ENCODE data around the gene CAMK2A.

The CAMK2A gene

DNA sequence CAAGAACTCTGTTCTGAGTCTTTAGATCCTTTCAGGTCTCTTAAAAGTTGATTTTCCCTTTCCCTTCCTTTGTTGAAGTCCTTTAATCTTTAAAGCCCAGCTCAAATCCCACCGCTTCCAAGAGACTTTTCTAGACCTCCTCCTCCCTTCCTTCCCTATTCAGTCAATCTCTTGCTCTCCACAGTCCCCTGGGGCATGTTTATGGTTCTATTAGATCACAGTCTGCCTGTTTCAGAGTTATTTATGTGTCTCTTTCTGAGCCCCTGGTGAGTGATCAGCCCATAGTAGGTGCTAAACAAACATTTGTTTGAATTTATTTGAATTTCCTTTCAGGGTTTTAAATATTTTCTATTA, 20.3 kb upstream of the CAMK2A start:
- Mint-ChIP-seq H3K27ac (no peak overlapping the region), H3K36me3 (ENCODE audit: low read depth) (no peaks in the 10 kb centered on the region), H3K4me1 (ENCODE audit: low read depth) (no peaks in the 10 kb centered on the region), H3K4me3 (no peak overlapping the region), H3K9me3 (no peaks in the 10 kb centered on the region), H3K27me3 (peaks cover 9% of the 10 kb centered on the region)
- intact Hi-C loops (cut with micrococcal nuclease) = no loop called here

- Mint-ChIP-seq H3K27ac (no peak overlapping the region), H3K4me1 (ENCODE audit: low read depth) (no peaks in the 10 kb centered on the region), H3K27me3 (peaks cover 12% of the 10 kb centered on the region), H3K36me3 (ENCODE audit: low read depth) (no peaks in the 10 kb centered on the region), H3K9me3 (no peaks in the 10 kb centered on the region), H3K4me3 (no peak overlapping the region)
- intact Hi-C loops (cut with micrococcal nuclease) = no loop called here
Measured at GRCh38 chr5:150309101-150309885, 19.7 kb upstream of the CAMK2A start.

- intact Hi-C loops (cut with micrococcal nuclease) = no loop called here
Measured at GRCh38 chr5:150307617-150308426, 18.2 kb upstream of the CAMK2A start.

DNA sequence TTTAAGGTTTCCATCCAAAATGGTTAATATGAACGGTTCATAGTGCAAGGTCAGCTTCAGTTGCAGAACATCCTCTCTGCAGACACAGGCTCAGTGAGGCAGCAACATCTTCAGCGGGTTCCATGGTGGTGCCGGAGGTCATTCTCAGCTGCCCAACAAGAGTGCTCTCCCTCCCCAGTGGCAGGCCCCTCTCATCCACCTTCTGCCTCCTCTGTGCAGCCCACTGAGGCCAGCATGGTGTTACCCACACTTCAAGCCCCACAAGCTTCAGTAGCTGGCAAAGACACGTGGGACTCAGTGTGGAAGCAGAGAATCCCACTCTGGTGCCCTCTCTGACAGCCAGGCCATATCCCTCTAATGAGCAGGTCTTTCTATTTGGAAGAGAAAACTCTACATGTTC, 17.2 kb upstream of the CAMK2A start:
- no peaks in the 10 kb centered on the region for H3K36me3 Mint-ChIP-seq (ENCODE audit: low read depth)
- H3K4me1 Mint-ChIP-seq (ENCODE audit: low read depth) = peaks cover 5% of the 10 kb centered on the region
- no peak overlapping the region for H3K4me3 Mint-ChIP-seq
- intact Hi-C loops (cut with micrococcal nuclease) = no loop called here
- H3K27ac Mint-ChIP-seq = no peak overlapping the region
- no peaks in the 10 kb centered on the region for H3K9me3 Mint-ChIP-seq
- H3K27me3 Mint-ChIP-seq = peaks cover 36% of the 10 kb centered on the region

More at GRCh38 chr5:150307617-150308426, 18.2 kb upstream of the CAMK2A start:
- H3K9me3 Mint-ChIP-seq = no peaks in the 10 kb centered on the region
- no peak overlapping the region for H3K27ac Mint-ChIP-seq
- peaks cover 27% of the 10 kb centered on the region for H3K27me3 Mint-ChIP-seq
- no peak overlapping the region for H3K4me3 Mint-ChIP-seq
- peaks cover under 1% of the 10 kb centered on the region for H3K4me1 Mint-ChIP-seq (ENCODE audit: low read depth)
- no peaks in the 10 kb centered on the region for H3K36me3 Mint-ChIP-seq (ENCODE audit: low read depth)

DNA sequence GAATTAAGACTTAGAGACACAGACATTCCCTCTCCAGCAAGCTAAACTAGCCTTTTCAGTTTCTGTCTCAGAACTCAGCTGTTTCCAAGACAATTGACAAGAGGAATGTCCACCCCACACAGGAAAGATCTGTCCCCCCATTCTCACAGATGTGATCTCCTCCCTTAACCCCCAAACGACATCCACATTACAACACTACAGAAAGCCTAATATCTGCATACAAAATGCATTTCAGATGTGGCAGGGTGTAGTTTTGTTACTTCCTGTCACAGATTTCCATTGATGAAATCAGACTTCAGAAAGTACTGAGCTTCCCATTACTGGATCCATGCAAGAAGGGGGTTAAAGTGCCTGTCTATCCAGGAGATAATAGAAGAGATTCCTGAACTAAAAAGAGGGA, 16.0 kb upstream of the CAMK2A start:
- Mint-ChIP-seq H3K4me1 (ENCODE audit: low read depth) (peaks cover 5% of the 10 kb centered on the region), H3K27ac (no peak overlapping the region), H3K36me3 (ENCODE audit: low read depth) (no peaks in the 10 kb centered on the region), H3K9me3 (no peaks in the 10 kb centered on the region), H3K4me3 (no peak overlapping the region), H3K27me3 (peaks cover 44% of the 10 kb centered on the region)
- intact Hi-C loops (cut with micrococcal nuclease) = no loop called here

- intact Hi-C loops (cut with micrococcal nuclease) = no loop called here
- Mint-ChIP-seq H3K27ac (no peak overlapping the region), H3K36me3 (ENCODE audit: low read depth) (no peaks in the 10 kb centered on the region), H3K4me1 (ENCODE audit: low read depth) (peaks cover 5% of the 10 kb centered on the region), H3K4me3 (no peak overlapping the region), H3K9me3 (no peaks in the 10 kb centered on the region), H3K27me3 (peaks cover 49% of the 10 kb centered on the region)
Measured at GRCh38 chr5:150305095-150305494, 15.5 kb upstream of the CAMK2A start.

- Mint-ChIP-seq H3K36me3 (ENCODE audit: low read depth) (no peaks in the 10 kb centered on the region), H3K4me3 (no peak overlapping the region), H3K9me3 (no peaks in the 10 kb centered on the region), H3K27me3 (peaks cover 52% of the 10 kb centered on the region), H3K4me1 (ENCODE audit: low read depth) (peaks cover 5% of the 10 kb centered on the region), H3K27ac (no peak overlapping the region)
- intact Hi-C loops (cut with micrococcal nuclease) = no loop called here
Measured at GRCh38 chr5:150304481-150305081, 15.0 kb upstream of the CAMK2A start.

DNA sequence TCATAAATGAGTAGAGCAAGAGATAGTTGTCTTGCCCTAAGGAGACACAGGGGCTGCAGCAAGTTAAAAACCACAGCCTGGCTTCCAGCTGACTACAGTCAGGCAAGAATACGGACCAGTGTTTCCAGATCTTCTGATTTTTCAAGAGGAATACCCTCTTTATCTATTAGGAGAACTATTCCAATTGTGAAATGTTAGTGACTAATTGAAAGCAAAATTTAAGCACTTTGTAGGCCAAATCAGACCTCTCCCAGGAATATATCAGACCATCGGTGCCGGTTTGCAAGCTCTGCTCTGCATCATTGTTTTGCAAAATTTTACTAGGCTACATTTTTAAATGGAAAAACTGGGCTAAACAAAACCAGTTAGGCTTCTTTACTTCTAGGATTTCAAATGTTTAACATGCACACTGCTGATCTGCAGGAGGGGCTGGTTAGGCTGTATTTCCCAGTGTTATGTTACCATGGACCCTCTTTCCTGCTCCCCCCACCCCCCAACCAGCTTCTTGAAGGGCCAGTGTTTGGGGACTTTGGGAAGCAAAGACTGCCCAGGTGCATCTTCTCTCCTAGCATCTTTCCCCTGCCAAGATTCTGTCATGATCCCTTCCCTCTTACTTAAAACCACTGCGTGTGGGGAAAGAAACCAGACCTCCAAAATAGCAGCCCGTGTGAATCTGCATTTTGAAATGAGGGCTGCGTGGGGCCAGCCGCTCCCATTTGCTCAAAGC, 14.2 kb upstream of the CAMK2A start:
- Mint-ChIP-seq H3K27me3 (peaks cover 50% of the 10 kb centered on the region), H3K27ac (no peak overlapping the region), H3K4me1 (ENCODE audit: low read depth) (peaks cover 5% of the 10 kb centered on the region), H3K9me3 (no peaks in the 10 kb centered on the region), H3K36me3 (ENCODE audit: low read depth) (no peaks in the 10 kb centered on the region), H3K4me3 (no peak overlapping the region)
- intact Hi-C loops (cut with micrococcal nuclease) = no loop called here

DNA sequence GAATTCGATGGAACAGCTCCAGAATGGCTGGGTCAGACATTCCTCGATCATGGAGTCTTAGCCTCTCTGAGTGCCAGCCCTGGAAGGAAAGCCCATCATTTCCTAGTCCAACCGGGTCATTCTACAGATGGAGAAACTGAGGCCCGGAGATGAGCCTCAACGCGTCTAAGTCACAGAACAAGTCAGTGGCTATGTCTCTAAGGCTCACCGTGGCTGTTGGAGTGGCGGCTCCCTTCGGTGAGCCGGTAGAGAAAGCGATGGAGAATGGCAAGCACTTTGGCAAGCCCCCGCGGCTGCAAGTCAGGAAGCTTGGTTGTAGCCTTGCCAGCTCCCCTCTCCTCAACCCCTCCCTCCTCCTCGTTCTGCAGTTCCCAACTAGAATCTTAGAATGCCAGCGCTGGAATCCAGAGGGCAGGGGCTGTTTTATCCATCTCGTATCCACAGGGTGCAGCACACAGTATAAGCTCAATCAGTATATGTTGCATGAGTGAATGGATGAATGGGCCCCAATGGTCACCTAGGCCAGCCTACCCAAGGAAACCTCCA, 13.6 kb upstream of the CAMK2A start:
- Mint-ChIP-seq H3K9me3 (no peaks in the 10 kb centered on the region), H3K4me1 (ENCODE audit: low read depth) (peaks cover 5% of the 10 kb centered on the region), H3K27me3 (peaks cover 50% of the 10 kb centered on the region), H3K36me3 (ENCODE audit: low read depth) (no peaks in the 10 kb centered on the region), H3K4me3 (no peak overlapping the region), H3K27ac (no peak overlapping the region)
- intact Hi-C loops (cut with micrococcal nuclease) = no loop called here

GRCh38 chr5:150302301-150303069, 12.9 kb upstream of the CAMK2A start, which contains the start of gene ARSI:
Gene ARSI (minus strand): TSS chr5:150302905. CDS start chr5:150302373, 532 bp downstream.
- intact Hi-C loops (cut with micrococcal nuclease) = no loop called here
- no peak within 1 kb of the TSS for H3K4me3 Mint-ChIP-seq
- H3K9me3 Mint-ChIP-seq = no peaks in the 10 kb centered on the region
- no peak within 1 kb of the TSS for H3K27ac Mint-ChIP-seq
- no peaks in the 10 kb centered on the region for H3K36me3 Mint-ChIP-seq (ENCODE audit: low read depth)
- peaks cover 5% of the 10 kb centered on the region for H3K4me1 Mint-ChIP-seq (ENCODE audit: low read depth)
- peaks cover 51% of the 10 kb centered on the region for H3K27me3 Mint-ChIP-seq

- Mint-ChIP-seq H3K36me3 (ENCODE audit: low read depth) (no peaks in the 10 kb centered on the region), H3K27ac (no peak overlapping the region), H3K4me1 (ENCODE audit: low read depth) (peaks cover 5% of the 10 kb centered on the region), H3K4me3 (no peak overlapping the region), H3K9me3 (no peaks in the 10 kb centered on the region), H3K27me3 (peaks cover 51% of the 10 kb centered on the region)
- intact Hi-C loops (cut with micrococcal nuclease) = no loop called here
Measured at GRCh38 chr5:150301901-150302300, 12.3 kb upstream of the CAMK2A start.

DNA sequence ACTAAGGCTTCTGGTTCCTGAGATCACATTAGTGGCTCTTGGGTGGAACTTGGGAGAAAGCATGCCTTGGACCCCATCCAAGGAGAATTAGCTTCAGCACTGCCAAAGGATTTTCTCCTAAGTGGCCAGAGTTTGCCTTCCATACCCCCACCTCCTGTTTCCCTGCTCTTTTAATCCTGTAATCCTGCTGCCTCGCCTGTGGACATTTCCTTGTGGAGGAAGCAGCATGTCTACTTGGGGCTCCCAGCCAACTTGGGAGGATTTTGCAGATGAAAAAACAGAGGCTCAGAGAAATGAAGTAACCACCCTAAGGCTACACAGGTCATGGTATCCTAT, 11.6 kb upstream of the CAMK2A start:
- Mint-ChIP-seq H3K27ac (no peak overlapping the region), H3K4me1 (ENCODE audit: low read depth) (peaks cover 5% of the 10 kb centered on the region), H3K36me3 (ENCODE audit: low read depth) (no peaks in the 10 kb centered on the region), H3K9me3 (no peaks in the 10 kb centered on the region), H3K27me3 (peaks cover 51% of the 10 kb centered on the region), H3K4me3 (no peak overlapping the region)
- intact Hi-C loops (cut with micrococcal nuclease) = no loop called here

DNA sequence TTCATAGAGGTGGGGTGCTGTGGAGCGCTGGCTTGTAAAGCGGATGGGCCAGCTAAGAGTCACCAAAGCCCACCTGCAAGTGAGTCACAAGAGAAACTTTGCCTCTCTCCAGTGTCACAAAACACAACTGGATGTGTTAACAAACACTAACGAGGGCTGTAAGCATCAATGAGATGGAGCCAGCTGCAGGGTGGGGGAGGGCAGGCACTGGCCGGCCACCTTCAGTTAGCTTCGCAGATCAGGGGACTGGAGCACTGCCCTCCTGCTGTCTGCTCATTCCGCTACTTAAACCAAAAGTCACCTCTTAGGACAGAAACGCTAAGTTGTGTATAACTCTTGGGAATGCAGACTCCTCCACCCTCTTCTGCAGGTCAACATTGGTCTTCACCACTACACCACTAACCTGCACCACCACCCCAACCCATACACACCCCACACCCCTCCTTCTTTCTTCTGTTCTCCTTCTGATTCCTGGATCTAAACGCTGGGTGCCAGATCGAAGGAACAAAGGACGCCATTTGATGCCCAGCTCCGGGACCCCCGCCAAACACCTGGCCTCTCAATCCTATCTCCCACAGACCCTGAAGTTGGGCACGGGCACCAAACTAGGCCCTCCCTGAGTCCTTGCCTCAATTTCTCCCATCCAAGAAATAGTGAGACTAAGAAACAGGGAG, 11.1 kb upstream of the CAMK2A start:
- H3K4me3 Mint-ChIP-seq = no peak overlapping the region
- H3K4me1 Mint-ChIP-seq (ENCODE audit: low read depth) = peaks cover 5% of the 10 kb centered on the region
- no peaks in the 10 kb centered on the region for H3K36me3 Mint-ChIP-seq (ENCODE audit: low read depth)
- H3K9me3 Mint-ChIP-seq = no peaks in the 10 kb centered on the region
- H3K27me3 Mint-ChIP-seq = peaks cover 51% of the 10 kb centered on the region
- intact Hi-C loops (cut with micrococcal nuclease) = no loop called here
- H3K27ac Mint-ChIP-seq = no peak overlapping the region

Measured in dendritic cell treated with granulocyte-macrophage colony-stimulating factor and Interleukin-4, amounts not matched to agents 40 ng/mL and 50 ng/mL, for 4 days (primary cell).